SH-SY5Y (cell line): ENCODE measurements around the gene SLX4.

Source experiments
- GATA2 ChIP-seq: IDR thresholded peaks from 2 replicates; pipeline ENCODE4 v1.6.1; 2011; ENCODE audit warnings: mild to moderate bottlenecking, low read depth, low read length
- GATA3 ChIP-seq: IDR thresholded peaks from 2 replicates; pipeline ENCODE4 v1.6.1; 2011; ENCODE audit warnings: low read depth, mild to moderate bottlenecking, low read length, moderate library complexity

SLX4 gene, protein sequence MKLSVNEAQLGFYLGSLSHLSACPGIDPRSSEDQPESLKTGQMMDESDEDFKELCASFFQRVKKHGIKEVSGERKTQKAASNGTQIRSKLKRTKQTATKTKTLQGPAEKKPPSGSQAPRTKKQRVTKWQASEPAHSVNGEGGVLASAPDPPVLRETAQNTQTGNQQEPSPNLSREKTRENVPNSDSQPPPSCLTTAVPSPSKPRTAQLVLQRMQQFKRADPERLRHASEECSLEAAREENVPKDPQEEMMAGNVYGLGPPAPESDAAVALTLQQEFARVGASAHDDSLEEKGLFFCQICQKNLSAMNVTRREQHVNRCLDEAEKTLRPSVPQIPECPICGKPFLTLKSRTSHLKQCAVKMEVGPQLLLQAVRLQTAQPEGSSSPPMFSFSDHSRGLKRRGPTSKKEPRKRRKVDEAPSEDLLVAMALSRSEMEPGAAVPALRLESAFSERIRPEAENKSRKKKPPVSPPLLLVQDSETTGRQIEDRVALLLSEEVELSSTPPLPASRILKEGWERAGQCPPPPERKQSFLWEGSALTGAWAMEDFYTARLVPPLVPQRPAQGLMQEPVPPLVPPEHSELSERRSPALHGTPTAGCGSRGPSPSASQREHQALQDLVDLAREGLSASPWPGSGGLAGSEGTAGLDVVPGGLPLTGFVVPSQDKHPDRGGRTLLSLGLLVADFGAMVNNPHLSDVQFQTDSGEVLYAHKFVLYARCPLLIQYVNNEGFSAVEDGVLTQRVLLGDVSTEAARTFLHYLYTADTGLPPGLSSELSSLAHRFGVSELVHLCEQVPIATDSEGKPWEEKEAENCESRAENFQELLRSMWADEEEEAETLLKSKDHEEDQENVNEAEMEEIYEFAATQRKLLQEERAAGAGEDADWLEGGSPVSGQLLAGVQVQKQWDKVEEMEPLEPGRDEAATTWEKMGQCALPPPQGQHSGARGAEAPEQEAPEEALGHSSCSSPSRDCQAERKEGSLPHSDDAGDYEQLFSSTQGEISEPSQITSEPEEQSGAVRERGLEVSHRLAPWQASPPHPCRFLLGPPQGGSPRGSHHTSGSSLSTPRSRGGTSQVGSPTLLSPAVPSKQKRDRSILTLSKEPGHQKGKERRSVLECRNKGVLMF (N-terminal part only)

DNA sequence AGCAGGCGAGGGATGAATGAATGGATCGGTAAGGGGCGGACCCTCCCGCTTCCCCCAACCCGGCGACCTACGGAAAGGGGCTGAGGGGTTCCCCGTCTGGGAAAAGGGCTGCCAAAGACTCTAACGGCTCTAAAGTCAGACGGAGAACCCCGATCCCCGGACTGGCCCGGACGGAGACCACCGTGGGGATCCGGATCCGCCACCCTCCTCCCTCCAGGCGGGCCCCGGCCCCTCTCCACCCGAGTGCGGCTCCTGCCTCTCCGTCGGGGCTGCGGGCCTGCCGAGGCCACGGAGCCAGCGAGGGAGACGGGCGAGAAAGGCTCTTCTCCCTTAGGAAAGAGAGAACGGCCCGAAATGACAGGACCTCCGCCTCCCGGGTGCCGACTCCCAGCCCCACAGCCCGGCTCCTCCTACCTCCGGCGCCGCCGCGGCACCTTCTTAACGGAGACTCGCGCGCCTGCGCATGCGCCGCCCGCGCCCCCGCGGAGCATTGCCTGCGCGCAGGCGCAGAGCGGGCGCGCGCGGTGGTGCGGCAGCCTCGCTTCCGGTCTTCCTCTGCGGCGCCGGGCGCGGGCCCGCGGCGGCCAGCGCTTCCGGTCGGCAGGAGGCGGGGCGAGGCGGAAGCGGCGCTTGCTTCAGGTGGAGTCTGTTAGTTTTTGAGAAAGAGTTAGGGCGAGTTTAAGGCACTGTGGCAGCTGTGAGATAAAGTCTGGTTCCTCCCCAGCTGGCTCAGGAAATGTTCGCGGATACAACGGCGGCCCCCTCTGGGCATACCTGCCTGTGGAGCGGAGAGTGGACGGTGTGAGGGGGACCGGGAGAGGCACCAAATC is at the start of gene SLX4:
Gene SLX4, minus strand, starts transcription at position 461 of the 830 bp plus-strand sequence. CDS start 2,642 bp downstream, outside the sequence.
- TF ChIP-seq GATA3 (no peak), GATA2 (no peak; the same call in 1 of the 2 replicates)

DNA sequence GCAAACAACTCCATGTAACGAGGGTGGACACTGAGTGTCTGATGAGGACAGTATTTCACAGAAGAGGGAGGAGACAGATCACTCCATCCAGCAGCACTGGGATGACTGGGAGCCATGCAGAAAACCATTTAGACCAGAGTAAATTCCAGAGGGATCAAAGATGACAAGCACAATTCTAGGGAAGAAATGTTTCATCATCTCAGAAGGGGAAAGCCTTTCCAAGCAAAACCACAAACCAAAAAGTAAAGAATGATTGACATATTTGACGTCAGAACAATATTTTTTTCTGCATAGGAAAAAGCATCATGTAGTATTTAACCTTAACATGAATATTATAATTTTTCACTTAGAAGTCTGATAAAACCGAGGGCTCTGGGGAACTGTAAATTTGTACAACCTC is 47.8 kb upstream of the SLX4 start:
- TF ChIP-seq GATA2 (no peak), GATA3 (no peak)

DNA sequence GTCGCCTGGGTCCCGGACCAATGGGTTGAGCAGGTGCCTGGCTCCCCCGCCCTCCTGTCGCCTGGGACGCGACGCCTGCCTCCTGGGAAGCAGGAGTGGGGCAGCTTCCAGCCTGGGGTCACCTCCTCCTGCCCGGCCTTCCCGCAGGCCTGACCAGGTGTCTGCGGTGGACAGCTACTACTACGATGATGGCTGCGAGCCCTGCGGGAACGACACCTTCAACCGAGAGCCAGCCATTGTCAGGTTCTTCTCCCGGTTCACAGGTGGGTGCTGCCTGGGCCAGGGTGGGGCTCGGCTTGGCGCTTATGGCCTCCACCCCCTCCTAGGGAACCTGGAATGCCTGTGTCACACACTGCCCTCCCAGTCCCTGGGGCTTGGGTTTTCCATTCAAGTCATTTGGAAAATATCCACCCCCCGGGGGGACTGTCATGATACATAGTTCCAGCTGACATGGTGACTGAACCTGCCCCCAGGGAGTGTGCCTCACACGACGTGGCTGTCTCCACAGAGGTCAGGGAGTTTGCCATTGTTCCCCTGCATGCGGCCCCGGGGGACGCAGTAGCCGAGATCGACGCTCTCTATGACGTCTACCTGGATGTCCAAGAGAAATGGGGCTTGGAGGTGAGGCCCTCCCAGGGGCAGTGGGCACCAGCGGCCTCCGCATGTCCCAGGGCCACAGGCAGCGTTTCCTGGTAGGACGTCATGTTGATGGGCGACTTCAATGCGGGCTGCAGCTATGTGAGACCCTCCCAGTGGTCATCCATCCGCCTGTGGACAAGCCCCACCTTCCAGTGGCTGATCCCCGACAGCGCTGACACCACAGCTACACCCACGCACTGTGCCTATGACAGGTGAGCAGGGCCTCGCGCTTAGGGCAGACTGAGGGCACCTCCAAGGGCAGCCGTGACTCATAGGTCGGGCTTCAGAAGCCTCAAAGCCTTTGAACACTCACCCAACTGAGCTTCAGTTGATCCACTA is 45.4 kb upstream of the SLX4 start:
- TF ChIP-seq GATA3 = no peak
- TF ChIP-seq GATA2 = no peak

DNA sequence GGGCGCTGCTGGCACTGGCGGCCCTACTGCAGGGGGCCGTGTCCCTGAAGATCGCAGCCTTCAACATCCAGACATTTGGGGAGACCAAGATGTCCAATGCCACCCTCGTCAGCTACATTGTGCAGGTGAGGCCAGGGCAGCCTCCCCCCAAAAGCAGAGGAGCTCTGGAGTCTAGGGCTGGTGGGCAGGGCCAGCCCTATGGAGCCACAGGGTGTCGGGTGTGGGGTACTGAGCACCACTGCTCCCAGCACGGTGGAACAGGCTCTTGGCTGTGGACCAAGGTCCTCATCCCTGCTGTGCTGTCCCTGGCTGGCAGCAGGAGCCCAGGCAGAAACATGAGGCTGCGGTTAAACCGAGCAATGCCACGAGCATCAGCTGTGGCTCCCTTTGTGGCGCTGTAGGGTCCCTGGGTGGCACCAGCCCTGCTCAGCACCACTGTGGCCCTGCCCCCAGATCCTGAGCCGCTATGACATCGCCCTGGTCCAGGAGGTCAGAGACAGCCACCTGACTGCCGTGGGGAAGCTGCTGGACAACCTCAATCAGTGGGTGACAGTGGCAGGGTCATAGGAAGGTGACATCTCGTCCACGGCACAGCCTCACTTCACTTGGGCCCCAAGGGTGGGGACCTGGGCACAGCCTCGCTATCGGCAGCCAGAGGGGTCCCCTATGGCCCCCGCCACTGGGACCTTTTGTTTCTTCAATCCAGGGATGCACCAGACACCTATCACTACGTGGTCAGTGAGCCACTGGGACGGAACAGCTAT is 44.2 kb upstream of the SLX4 start:
- TF ChIP-seq GATA3 (no peak), GATA2 (no peak)

DNA sequence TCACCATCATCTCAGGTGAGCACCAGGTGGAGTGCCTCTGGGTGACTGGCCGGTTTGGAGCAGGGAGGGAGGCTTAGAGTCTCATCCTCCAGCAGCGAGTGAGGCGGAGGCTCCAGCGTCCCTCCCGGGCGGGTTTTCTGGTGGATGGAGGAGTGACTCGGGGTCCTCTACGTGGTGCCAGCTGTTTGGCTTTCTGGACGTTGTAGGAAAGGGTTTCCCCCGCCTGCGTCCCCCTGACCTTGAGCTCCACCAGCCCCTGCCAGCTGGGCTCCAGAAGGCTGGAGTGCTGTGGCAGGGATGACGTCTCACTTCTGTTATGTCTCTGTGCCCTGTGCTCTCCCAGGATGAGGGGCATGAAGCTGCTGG is 43.6 kb upstream of the SLX4 start:
- TF ChIP-seq GATA3 (no peak), GATA2 (no peak)

DNA sequence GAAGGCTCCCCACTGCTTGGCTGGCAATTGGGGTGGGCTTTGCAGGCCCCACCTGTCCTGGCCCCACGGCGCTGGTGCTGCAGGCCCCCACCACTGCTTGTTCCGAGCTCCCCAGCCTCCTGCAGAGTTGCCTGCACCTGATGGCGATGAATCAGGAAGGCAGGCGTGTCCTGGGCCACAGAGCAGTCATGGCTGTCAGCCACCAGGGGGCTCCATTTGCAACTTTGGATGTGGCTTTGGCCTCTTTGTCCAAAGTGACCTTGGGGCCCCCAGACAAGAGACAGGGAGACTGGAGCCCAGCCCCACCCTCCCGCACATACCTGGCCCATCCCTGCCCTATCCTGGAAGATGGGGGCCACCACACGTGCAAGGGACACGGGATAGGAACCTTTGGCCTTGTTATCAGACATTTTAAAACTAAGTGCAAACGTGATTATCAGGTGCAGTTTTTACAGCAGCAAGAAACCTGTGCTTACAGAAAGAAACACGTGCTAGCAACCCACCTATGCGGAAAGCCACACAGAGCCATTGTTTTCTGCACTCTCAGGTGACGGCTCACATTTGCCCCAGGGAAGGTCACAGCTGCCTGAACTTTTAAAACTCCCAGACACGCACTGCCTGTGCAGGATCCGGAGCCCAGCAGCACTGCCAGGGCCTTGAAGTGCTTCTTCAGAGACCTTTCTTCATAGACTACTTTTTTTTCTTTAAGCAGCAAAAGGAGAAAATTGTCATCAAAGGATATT is 43.0 kb upstream of the SLX4 start, which contains the start of gene DNASE1:
Gene DNASE1, plus strand, starts transcription at position 443 of the 743 bp plus-strand sequence. CDS start 683 bp downstream, outside the sequence.
- no peak for TF ChIP-seq GATA2
- no peak for TF ChIP-seq GATA3

DNA sequence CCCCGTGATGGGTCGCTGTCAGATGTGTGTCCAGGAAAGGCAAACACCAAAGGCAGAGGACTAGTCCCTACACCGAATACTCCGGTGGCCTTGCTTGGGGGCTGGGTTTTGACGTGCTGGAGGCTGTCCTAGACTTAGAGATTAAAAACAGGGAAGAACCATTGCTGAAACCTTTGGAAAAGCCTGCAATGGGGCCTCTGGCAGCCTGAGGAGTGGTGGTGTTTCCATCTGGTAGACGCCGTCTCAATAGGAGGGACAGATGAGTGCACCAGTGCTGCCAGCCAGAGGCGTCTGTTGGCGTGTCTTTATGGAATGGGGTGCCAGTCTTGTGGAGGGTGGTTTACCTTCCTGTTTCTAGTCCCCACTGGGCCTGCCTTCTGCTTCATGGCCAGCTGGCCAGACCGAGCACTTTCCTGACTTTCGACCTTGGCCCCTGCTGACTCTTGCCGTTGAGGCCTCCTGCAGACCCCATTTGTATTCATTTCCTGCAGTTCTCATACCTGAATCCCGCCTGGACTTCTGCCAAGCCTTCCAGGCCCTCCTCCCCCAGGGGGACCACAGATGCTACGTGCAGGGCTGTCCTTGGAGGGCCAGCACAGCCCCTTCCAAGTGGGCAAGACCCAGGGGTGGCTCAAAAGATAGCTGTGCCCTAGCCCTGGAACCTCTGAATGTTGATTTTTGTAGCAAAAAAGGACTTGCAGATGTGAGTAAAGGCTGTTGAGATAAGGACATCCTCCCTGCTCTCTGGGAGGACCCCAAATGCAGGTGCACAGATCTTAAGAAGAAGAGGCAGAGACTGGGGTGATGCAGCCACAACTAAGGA is 41.2 kb upstream of the SLX4 start:
- TF ChIP-seq GATA3 = no peak
- no peak for TF ChIP-seq GATA2

DNA sequence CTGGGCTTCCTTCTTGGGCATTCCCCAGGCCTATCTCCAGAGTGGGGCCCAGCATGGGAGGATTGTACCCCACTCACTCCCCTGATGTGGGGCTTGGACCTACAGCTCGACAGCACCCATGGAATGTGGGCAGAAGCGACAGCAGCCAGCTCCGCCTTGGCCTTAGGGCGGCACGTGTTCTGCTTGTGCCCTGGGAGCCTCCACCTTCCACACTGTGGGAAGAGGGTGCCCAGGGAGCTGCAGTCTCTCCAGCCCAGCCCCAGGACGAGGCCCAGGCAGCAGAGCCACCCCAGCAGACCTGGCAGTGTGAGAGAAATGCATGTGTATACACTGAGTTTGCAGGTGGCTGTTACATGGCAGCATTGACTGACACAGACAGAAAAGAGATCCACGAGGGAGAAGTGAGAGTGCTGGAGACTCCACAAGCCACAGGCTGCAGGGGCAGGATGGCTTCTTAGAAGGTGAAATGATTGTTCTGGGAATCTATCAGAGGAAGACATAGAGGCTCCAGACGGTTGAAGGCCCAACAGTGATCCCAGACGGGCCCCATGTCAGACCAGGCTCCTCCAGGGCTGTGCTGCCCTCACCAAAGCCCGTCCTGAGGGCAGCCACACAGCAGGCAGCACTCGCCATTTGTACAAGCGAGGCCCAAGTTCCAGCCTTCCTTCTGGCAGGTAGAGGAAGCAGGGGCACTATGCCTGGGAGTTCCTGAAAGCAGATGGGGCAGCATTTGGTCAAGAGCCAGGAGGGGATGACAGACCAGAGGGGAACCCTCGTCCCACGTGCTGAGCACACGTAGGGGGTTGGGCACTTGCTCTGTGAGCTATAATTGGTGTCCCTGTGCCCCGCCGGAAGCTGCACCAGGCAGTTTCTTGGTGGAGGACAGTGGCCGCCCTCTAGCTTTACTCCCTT is 40.3 kb upstream of the SLX4 start:
- TF ChIP-seq GATA2 (no peak), GATA3 (no peak)

DNA sequence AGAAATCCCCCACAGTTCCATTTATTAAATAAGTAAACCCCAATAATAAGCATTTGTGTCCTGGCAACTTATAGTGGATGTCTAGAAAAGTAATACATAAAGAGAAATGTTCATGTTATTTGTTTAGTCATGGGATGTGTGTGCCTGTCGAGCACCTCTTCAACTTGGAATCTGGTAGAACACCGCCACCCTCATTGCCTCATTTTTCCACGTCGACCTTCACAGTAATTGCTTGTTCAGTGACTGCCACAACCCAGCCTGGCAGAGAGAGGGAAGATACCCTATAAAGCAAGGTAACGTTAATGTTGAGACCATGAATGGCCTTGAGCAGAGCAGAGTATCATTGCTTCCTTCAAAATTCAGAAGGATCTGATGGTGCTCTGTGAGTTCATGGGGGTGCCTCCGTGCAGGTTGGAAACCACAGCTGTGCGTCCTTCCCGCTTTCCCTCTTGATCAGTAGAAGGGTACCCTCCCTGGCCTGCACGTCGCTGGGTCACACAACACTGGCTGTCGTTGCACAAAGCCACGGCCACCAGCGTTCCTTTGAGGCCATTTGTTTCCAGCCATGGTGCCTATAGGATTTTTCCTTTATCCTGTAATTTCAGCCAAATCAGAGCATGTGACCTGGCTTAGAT is 39.3 kb upstream of the SLX4 start:
- no peak for TF ChIP-seq GATA3
- TF ChIP-seq GATA2 = no peak
